ENCODE results near the gene XK.
A peak's percentile ranks its signal among the peaks of the same experiment; 100 is the strongest.
"Not testable (repeated sequence)": the region's sequence is repeated elsewhere in the genome, so short reads cannot be mapped to it uniquely, and the experiment has no call there.

Gene XK

GRCh38 chrX:37685381-37686359 lies at the start of gene XK:
TSS of gene XK (plus strand) at chrX:37685791. CDS start at chrX:37685962, 171 bp downstream.
- peak; percentile 5 for DNase-seq

- no peak for DNase-seq
Measured at GRCh38 chrX:37638047-37638446, 47.5 kb upstream of the XK start.

GRCh38 chrX:37640142-37640541 lies 45.4 kb upstream of the XK start:
- no peak for DNase-seq

GRCh38 chrX:37641859-37642258 lies 43.7 kb upstream of the XK start:
- DNase-seq, result no peak

- no peak for DNase-seq
Measured at GRCh38 chrX:37644381-37645305, 40.9 kb upstream of the XK start.

- DNase-seq, result no peak
Measured at GRCh38 chrX:37646254-37646653, 39.3 kb upstream of the XK start.

- not testable (repeated sequence) for DNase-seq
Measured at GRCh38 chrX:37650879-37651278, 34.7 kb upstream of the XK start.

- DNase-seq, result no peak
Measured at GRCh38 chrX:37651921-37652452, 33.6 kb upstream of the XK start.

- DNase-seq, result no peak
Measured at GRCh38 chrX:37652589-37653231, 32.9 kb upstream of the XK start.

GRCh38 chrX:37653397-37654085 lies 32.0 kb upstream of the XK start:
- no peak for DNase-seq

- DNase-seq, result no peak
Measured at GRCh38 chrX:37658343-37659030, 27.1 kb upstream of the XK start.

GRCh38 chrX:37659047-37659446 lies 26.5 kb upstream of the XK start:
- no peak for DNase-seq

- DNase-seq, result no peak
Measured at GRCh38 chrX:37662181-37662580, 23.4 kb upstream of the XK start.

GRCh38 chrX:37666516-37666915 lies 19.1 kb upstream of the XK start:
- no peak for DNase-seq

- DNase-seq, result no peak
Measured at GRCh38 chrX:37667141-37667540, 18.4 kb upstream of the XK start.

GRCh38 chrX:37672563-37672962 lies 13.0 kb upstream of the XK start:
- DNase-seq, result no peak

- DNase-seq, result no peak
Measured at GRCh38 chrX:37676811-37677210, 8.8 kb upstream of the XK start.

- no peak for DNase-seq
Measured at GRCh38 chrX:37677243-37677642, 8.3 kb upstream of the XK start.

- DNase-seq, result no peak
Measured at GRCh38 chrX:37677765-37678164, 7.8 kb upstream of the XK start.

- DNase-seq, result no peak
Measured at GRCh38 chrX:37678574-37678973, 7.0 kb upstream of the XK start.

- no peak for DNase-seq
Measured at GRCh38 chrX:37679230-37679629, 6.4 kb upstream of the XK start.

- DNase-seq, result no peak
Measured at GRCh38 chrX:37679888-37680287, 5.7 kb upstream of the XK start.
